ENCODE data around the gene DCAF15.

DCAF15 gene

GRCh38 chr19:13979244-13979615 is 26.9 kb downstream of the DCAF15 start:
- Histone ChIP-seq H3K4me2 (ENCODE audit: low read length) (no peak overlapping the region), H3K79me2 (ENCODE audit: low read length) (no peaks in the 10 kb centered on the region), H3K36me3 (replicated peaks; ENCODE audit: low read depth, low read length) (peaks cover 3% of the 10 kb centered on the region), H3K27ac (ENCODE audit: low read length) (no peak overlapping the region), H3K27me3 (ENCODE audit: low read depth, low read length) (no peaks in the 10 kb centered on the region), H3K4me3 (ENCODE audit: low read length) (no peak overlapping the region), H2AFZ (ENCODE audit: low read depth, low read length) (no peak overlapping the region), H3K9ac (ENCODE audit: low read length) (no peak overlapping the region), H3K4me1 (ENCODE audit: low read length) (no peaks in the 10 kb centered on the region), H4K20me1 (ENCODE audit: insufficient read depth, low read length) (no peaks in the 10 kb centered on the region), H3K9me3 (ENCODE audit: insufficient read depth, low read length) (no peaks in the 10 kb centered on the region)
- TF ChIP-seq CTCF (IDR thresholded peaks at IDR 0.05; ENCODE audit: low read depth, low read length) = no peak

DNA sequence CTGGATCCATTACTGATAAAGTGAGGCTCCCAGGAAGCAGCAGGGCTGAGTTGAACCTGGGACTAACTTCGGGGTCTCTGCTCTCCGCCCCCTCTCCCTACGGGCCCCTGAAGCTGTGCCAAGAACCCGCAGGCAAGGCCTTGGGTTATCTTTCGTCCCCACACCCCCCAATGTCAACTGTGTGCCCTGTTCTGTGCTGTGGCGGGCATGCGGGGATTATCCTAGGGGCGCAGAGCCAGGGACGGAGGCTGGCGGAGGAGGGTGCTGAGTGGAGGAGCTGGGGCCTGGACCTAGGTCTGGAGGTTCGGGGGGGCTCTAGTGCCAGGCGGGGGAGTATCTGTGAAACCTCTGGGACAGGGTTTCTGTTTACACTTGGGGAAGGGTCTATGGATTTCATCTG is 27.4 kb downstream of the DCAF15 start:
- Histone ChIP-seq H2AFZ (ENCODE audit: low read depth, low read length) (no peak overlapping the region), H3K4me2 (ENCODE audit: low read length) (no peak overlapping the region), H3K79me2 (ENCODE audit: low read length) (no peaks in the 10 kb centered on the region), H3K4me1 (ENCODE audit: low read length) (no peaks in the 10 kb centered on the region), H3K36me3 (replicated peaks; ENCODE audit: low read depth, low read length) (peaks cover 3% of the 10 kb centered on the region), H4K20me1 (ENCODE audit: insufficient read depth, low read length) (no peaks in the 10 kb centered on the region), H3K27ac (ENCODE audit: low read length) (no peak overlapping the region), H3K27me3 (ENCODE audit: low read depth, low read length) (no peaks in the 10 kb centered on the region), H3K9ac (ENCODE audit: low read length) (no peak overlapping the region), H3K4me3 (ENCODE audit: low read length) (no peak overlapping the region), H3K9me3 (ENCODE audit: insufficient read depth, low read length) (no peaks in the 10 kb centered on the region)
- TF ChIP-seq EZH2phosphoT487 (IDR thresholded peaks at IDR 0.05; ENCODE audit: low read depth) (no peak), CTCF (IDR thresholded peaks at IDR 0.05; ENCODE audit: low read depth, low read length) (no peak)

DNA sequence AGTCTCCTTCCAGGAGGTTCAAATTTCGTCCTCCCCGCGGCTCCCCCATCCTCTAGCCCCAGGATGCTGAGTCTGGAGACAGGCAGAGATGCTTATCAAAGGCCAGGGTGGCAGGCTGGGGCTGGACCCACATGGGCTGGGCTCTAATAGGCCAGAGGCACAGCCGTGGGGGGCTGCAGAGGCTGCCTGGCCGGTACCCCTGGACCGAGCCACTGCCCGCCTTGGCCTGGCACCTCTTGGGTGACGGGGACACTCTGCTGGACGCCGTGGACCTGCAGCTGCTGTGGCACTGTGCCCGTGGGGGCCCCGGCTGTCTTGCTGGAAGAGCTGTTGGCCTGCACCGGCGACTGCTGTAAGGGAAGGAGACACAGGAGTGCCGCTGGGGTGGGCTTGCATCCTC is 28.0 kb downstream of the DCAF15 start:
- Histone ChIP-seq H2AFZ (ENCODE audit: low read depth, low read length) (no peak overlapping the region), H3K9me3 (ENCODE audit: insufficient read depth, low read length) (no peaks in the 10 kb centered on the region), H3K79me2 (ENCODE audit: low read length) (no peaks in the 10 kb centered on the region), H3K4me1 (ENCODE audit: low read length) (peaks cover 6% of the 10 kb centered on the region), H4K20me1 (ENCODE audit: insufficient read depth, low read length) (no peaks in the 10 kb centered on the region), H3K27me3 (ENCODE audit: low read depth, low read length) (no peaks in the 10 kb centered on the region), H3K36me3 (replicated peaks; ENCODE audit: low read depth, low read length) (peaks cover 3% of the 10 kb centered on the region), H3K4me3 (ENCODE audit: low read length) (no peak overlapping the region), H3K27ac (ENCODE audit: low read length) (no peak overlapping the region), H3K9ac (ENCODE audit: low read length) (no peak overlapping the region), H3K4me2 (ENCODE audit: low read length) (no peak overlapping the region)
- TF ChIP-seq CTCF (IDR thresholded peaks at IDR 0.05; ENCODE audit: low read depth, low read length) = no peak
- no peak for TF ChIP-seq EZH2phosphoT487 (IDR thresholded peaks at IDR 0.05; ENCODE audit: low read depth)

DNA sequence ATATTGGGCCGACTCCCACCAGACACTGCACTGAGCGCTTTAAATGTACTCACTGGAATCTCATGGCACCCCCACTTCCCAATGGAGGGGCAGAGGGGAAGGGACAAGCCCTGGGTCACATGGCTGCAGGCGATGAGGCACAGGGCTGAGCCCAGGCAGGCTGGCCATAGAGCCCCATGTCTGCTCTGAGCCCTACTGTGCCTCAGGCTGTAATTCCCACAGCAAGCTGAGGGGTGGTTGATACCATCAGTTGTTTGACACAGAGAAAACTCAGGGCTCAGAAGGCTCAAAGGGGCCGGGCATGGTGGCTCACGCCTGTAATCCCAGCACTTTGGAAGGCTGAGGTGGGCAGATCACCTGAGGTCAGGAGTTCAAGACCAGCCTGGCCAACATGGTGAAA is 28.7 kb downstream of the DCAF15 start:
- Histone ChIP-seq H3K4me3 (ENCODE audit: low read length) (no peak overlapping the region), H4K20me1 (ENCODE audit: insufficient read depth, low read length) (no peaks in the 10 kb centered on the region), H3K4me2 (ENCODE audit: low read length) (no peak overlapping the region), H3K27ac (ENCODE audit: low read length) (no peak overlapping the region), H2AFZ (ENCODE audit: low read depth, low read length) (no peak overlapping the region), H3K36me3 (replicated peaks; ENCODE audit: low read depth, low read length) (peaks cover 3% of the 10 kb centered on the region), H3K9ac (ENCODE audit: low read length) (no peak overlapping the region), H3K27me3 (ENCODE audit: low read depth, low read length) (no peaks in the 10 kb centered on the region), H3K79me2 (ENCODE audit: low read length) (no peaks in the 10 kb centered on the region), H3K4me1 (ENCODE audit: low read length) (peaks cover 13% of the 10 kb centered on the region), H3K9me3 (ENCODE audit: insufficient read depth, low read length) (no peaks in the 10 kb centered on the region)
- TF ChIP-seq CTCF (IDR thresholded peaks at IDR 0.05; ENCODE audit: low read depth, low read length) (no peak), EZH2phosphoT487 (IDR thresholded peaks at IDR 0.05; ENCODE audit: low read depth) (no peak)

Data from OCI-LY3 (cell line).